NK-92 (cell line): ENCODE data around the gene FBXW7.

ENCODE experiments used
- DNase-seq: peaks from one replicate; lab custom pipeline; 2025; ENCODE audit not compliant: unreplicated experiment; lab: John Stamatoyannopoulos, UW

The FBXW7 gene

DNA sequence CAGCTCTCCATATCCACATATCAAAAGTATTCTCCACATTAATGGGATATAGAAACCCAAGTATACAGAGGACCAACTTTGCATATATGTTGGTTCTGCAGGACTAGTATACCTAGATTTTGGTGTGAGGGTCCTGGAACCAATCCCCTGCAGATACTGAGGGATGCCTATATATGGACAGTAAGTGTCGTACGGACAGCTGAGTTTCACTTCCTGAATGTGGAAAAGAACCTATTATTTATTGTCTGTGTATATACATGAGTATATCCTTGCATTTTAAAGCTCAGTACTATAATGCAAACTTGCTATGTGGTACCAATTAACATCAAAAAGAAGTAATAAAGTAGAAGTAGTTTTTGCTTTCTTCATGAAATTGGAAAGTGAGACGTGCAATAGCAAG is 101.9 kb downstream of the FBXW7 start:
- DNase-seq, result no peak

- no peak for DNase-seq
These were observed 104.1 kb downstream of the FBXW7 start for GRCh38 chr4:152431784-152432183.

- DNase-seq, result no peak
These were observed 104.6 kb downstream of the FBXW7 start for GRCh38 chr4:152431291-152431690.

GRCh38 chr4:152430507-152430906 is 105.4 kb downstream of the FBXW7 start:
- DNase-seq, result no peak

GRCh38 chr4:152427981-152428380 is 107.9 kb downstream of the FBXW7 start:
- DNase-seq, result no peak

- no peak for DNase-seq
These were observed 110.9 kb downstream of the FBXW7 start for GRCh38 chr4:152424977-152425376.

DNA sequence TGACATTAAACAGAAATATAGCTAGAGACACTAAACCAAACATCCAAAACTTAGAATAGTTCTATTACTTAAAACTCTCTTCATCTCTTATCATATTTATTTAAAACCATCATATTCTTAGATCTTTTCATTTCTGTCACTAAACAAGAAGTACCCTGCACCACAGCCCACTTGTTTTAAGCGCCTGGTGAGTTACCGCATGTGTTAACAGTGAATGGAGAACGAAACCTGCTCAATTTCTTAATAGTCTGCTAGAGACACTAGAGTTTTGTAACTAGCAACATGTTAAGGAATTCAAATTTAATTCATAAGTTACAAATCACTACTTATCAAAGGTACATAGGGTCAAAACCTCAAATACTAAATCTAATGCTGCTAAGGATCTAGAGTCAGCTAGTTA is 111.5 kb downstream of the FBXW7 start:
- DNase-seq, result no peak

DNA sequence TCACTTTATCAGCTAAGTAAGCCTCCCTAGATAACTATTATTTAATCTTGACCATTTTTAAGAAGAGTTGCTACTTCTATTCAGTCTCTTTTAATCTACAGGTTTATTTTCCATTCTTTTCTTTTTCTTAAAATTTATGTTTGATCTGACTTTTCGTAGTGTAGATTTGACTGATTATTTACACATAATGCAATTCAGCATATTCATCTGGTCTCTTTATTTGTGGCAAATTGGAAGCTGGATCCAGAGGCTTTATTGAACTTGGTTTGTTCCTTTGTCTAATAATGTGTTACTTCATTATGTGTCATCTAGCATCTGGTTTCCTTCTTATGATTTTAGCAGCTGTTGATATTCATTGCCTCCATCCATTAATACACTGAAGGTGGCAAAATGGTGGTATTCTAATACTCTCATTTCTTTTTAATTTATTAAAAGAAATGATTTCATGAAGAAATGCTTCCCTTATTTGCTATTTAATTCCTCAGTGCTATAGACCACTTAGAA is 113.0 kb downstream of the FBXW7 start:
- no peak for DNase-seq

GRCh38 chr4:152421576-152421975 is 114.3 kb downstream of the FBXW7 start:
- DNase-seq, result no peak

DNA sequence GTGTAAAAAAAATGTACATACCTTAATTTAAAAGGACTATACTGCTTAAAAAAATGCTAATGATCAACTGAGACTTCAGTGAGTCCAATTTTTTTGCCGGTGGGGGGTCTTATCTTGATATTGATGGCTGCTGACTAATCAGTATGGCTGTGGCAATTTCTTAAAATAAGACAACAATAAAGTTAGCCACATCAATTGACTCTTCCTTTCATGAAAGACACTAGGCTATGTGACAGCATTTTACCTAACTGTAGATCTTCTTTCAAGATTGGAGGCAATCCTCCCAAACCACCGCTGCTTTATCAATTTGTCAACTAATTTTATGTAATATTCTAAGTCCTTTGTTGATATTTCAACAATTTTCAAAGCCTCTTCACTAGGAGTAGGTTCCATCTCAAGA is 116.1 kb downstream of the FBXW7 start:
- DNase-seq, result no peak

- DNase-seq, result no peak
These were observed 118.2 kb downstream of the FBXW7 start for GRCh38 chr4:152417673-152418072.

- no peak for DNase-seq
These were observed 119.9 kb downstream of the FBXW7 start for GRCh38 chr4:152415980-152416379.

- no peak for DNase-seq
These were observed 127.2 kb downstream of the FBXW7 start for GRCh38 chr4:152408514-152409327.

DNA sequence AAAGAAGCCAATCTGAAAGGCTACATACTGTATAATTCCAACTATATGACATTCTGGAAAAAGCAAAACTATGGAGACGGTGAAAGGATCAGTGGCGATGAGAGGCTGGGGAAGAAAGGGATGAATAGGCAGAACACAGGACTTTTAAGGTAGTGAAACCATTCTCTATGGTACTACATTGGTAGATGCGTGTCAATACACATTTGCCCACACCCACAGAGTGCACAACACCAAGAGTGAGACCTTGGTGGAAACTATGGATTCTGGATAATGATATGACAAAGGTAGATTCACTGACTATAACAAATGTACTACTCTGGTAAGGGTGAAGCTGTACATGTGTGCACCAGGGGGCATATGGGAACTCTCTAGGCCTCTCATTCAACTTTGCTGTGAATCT is 134.5 kb downstream of the FBXW7 start:
- DNase-seq, result no peak

GRCh38 chr4:152399246-152399645 is 136.6 kb downstream of the FBXW7 start:
- DNase-seq, result no peak

- DNase-seq, result no peak
These were observed 137.8 kb downstream of the FBXW7 start for GRCh38 chr4:152398060-152398459.

DNA sequence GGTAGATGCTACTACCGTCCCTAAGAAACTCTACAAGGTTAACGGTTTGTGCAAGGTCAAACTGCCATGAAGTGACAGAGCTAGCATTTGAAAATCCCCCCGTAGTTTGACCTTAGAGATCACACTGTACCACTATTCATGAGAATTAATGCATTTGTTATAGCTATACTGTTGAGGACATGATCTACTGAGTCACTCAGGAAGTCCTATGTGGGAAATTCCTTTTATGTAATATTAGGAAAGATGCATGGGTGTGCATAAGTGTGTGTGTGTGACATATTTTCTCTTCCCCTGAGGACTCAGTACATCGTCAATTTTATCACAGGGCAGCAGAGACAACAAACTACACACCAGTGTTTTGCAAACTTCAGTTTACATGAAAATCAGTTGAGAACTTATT is 141.1 kb downstream of the FBXW7 start:
- DNase-seq, result no peak

- no peak for DNase-seq
These were observed 143.8 kb downstream of the FBXW7 start for GRCh38 chr4:152392079-152392478.

DNA sequence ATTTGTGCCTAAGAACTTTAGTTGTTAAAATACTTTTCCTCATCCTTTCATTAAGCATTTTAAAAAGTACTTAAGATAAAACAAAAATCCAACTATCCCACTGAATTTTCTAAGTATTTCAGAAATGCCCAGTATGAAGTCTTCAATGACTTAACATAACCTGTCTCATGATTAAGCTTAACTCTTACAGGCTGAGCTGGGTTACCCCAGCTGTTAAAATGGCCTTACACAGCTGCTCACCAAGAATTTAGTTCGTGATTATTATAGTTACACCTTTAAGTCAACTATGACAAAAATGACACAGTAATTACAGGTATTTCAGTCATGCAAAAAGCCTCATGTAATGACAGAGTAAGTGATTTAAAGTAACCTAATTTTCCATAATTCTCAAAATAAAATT is 145.7 kb downstream of the FBXW7 start:
- no peak for DNase-seq

- DNase-seq, result no peak
These were observed 146.5 kb downstream of the FBXW7 start for GRCh38 chr4:152389359-152389758.

DNA sequence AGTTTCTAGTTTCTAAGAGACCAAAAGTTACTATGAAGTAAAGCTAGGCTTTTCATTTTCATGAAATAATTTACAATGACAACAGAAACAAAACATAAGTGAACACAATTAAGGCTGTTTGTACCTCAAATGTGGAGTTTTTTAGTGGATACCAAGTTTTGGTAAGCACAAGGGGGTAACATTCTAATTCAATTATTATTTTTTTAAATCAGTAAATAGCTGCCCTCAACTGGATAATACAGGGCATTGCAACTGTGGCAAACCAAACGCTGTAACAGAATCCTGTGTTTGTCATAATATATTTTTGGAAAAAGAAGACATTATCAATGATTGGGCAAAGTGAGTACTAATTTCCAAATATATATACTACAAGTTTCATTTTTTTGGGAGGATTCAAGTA is 150.3 kb downstream of the FBXW7 start:
- DNase-seq, result no peak

DNA sequence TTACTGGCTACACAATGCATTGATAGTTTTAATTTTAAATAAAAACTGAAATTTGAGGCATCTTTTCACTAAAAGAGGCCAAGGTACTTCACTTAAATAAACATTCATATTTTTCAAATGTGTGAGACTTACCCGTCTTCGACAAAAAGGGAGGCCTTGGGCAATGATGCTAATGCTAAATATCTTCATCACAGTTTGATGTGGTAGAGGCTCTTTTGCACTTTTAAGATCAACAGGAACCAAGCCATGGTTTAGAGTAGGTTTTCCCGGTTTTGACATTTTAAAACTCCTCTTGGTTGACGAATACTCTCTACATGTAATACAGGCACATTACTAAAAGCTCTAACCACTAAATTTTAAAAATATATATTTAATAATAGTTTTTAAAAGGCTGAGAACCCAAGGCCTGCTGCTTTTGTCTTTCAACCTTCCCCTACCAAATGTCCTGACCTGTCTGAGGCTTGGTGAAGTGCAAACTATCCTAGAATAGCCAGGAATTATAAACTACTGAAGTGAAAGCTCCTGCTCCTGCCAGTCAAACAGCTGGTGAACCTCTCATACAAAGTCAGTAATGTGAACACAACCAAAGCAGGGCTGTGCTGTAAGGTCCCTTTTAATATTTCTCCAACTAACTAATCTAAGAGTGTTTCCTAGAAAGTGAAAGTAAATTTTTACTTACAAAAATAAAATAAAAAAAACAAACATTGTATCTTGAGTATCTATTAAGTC is 153.7 kb downstream of the FBXW7 start:
- DNase-seq, result no peak
